Activated T-helper 17 cell treated with anti-CD3 and anti-CD28 coated beads, Interleukin-2, amount 50 U/mL, for 72 hours (primary cell): Measurements from ENCODE around the gene MOB3A. TPM values are rescaled to one million over a fixed set of nuclear protein-coding genes. Genes with fewer than 3 reads are reported as not detected.

Experiments
- ATAC-seq: fragments of 150-1000 bp; cut with Tn5 transposase; replicated peaks from 2 replicates; pipeline ENCODE4 v1.10.0; 2021; ENCODE audit warnings: mild to moderate bottlenecking, moderate library complexity
- H3K27ac Mint-ChIP-seq: one replicate; pipeline ENCODE4 v1.8.0; 2022; ENCODE audit warnings: mixed read lengths
- H3K27me3 Mint-ChIP-seq: one replicate; pipeline ENCODE4 v1.8.0; 2022; ENCODE audit warnings: mixed read lengths
- H3K36me3 Mint-ChIP-seq: one replicate; pipeline ENCODE4 v1.8.0; 2022; ENCODE audit warnings: low read depth, mild to moderate bottlenecking, mixed read lengths
- H3K4me1 Mint-ChIP-seq: one replicate; pipeline ENCODE4 v1.8.0; 2022; ENCODE audit warnings: mixed read lengths
- H3K4me3 Mint-ChIP-seq: one replicate; pipeline ENCODE4 v1.8.0; 2022; ENCODE audit warnings: mild to moderate bottlenecking, mixed read lengths
- H3K9me3 Mint-ChIP-seq: one replicate; pipeline ENCODE4 v1.8.0; 2022; ENCODE audit warnings: mixed read lengths
- total RNA-seq, 2 donors: library from RNA; stranded (reverse); gene quantifications; one replicate each; pipeline ENCODE4 v1.2.3, GENCODE V29; 2022

The MOB3A gene
- total RNA-seq, 2 donors from 2014 or later: 271 to 387 TPM

DNA sequence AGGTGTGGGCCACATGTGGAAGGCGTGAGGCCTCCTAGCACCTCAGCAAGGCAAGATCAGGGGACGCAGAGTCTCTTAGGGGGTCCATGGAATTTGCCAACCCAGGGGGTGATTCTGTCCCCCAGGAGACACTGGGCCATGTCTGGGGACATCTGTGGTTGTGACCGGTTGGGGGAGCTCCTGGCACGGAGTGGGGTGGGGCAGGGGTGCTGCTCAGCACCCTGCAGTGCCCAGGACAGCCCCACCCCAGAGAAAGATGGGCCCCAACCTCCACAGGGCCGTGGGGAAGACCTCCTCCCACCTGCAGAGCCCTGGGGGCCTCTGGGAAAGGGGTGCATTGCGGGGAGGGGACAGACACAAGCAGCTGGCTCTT lies 49.1 kb downstream of the MOB3A start:
- no peak for ATAC-seq
- peaks cover 81% of the 10 kb centered on the region for H3K36me3 Mint-ChIP-seq
- H3K27ac Mint-ChIP-seq: peak overlapping the region; percentile 41
- no peaks in the 10 kb centered on the region for H3K27me3 Mint-ChIP-seq
- peak overlapping the region; percentile 75 for H3K4me3 Mint-ChIP-seq
- no peaks in the 10 kb centered on the region for H3K9me3 Mint-ChIP-seq
- H3K4me1 Mint-ChIP-seq: no peaks in the 10 kb centered on the region

DNA sequence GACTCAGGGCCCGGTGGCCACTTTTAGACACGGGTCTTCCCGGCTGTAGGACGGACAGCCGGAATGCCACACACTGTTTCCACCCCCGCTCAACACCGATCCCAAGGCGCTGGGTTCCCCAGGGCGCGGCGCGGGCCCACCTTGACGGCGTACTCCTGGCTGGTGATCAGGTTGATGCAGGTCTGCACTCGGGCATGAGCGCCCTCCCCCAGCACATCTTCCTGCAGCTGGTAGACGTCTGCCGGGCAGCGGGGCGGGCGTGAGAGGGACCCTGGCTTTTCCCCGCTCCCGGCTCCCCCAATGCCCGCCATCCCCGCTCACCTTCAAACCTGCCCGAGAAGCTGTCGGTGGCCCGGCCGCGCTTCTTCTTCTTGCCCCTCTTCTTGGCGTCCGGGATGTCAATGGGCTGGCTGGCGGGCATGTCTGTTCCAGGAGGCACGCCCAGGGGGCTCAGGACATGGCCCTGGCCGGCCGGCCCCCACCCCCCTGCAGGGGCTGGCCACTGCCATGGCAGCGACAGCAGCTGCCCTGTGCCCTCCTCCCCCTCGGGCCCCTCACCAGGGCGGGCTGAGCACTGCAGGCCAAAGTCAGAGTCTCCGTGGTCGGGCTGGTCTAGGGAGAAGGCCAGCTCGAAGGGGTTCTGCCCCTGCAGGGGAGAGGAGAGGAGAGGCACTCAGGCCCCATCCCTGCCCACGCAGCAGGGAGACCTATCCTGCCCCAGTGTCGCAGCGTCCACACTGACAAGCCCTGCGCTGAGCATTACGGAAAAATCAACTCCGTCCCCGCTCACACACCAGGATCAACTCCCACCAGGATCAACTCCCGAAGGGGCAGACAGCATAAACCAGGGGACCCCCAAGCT lies 49.8 kb downstream of the MOB3A start:
- Mint-ChIP-seq H3K27ac (no peak overlapping the region), H3K36me3 (peaks cover 80% of the 10 kb centered on the region), H3K9me3 (no peaks in the 10 kb centered on the region), H3K4me1 (no peaks in the 10 kb centered on the region), H3K27me3 (no peaks in the 10 kb centered on the region), H3K4me3 (peak overlapping the region; percentile 75)
- no peak for ATAC-seq

DNA sequence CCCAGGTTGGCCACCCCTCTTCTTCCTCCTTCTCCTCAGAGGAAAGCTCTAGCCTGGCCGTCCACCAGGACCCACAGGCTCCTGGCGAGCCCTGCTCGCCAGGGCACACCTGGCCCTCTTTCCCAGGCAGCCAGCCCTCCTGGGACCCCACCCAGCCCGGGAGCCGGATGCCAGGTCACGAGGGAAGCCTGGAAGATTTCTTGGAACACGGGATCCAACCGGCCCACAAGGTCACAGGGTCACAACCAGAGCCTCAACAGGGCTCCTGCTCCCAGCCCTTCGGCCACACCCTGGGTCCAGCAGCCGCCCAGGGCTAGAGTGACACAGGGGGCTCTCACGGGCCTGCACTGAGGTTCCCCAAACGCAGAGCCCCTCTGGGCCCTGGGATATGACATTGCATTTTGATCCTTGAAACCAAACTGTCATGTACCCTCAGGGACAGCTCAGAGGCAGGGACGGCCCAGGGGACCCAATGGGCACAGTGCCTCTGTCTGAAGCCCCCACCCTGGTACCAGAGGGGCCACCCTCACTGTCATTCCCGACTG lies 50.6 kb downstream of the MOB3A start:
- peak overlapping the region; percentile 45 for H3K4me3 Mint-ChIP-seq
- H3K9me3 Mint-ChIP-seq: no peaks in the 10 kb centered on the region
- no peaks in the 10 kb centered on the region for H3K4me1 Mint-ChIP-seq
- no peaks in the 10 kb centered on the region for H3K27me3 Mint-ChIP-seq
- ATAC-seq: no peak
- H3K27ac Mint-ChIP-seq: no peak overlapping the region
- H3K36me3 Mint-ChIP-seq: peaks cover 83% of the 10 kb centered on the region

DNA sequence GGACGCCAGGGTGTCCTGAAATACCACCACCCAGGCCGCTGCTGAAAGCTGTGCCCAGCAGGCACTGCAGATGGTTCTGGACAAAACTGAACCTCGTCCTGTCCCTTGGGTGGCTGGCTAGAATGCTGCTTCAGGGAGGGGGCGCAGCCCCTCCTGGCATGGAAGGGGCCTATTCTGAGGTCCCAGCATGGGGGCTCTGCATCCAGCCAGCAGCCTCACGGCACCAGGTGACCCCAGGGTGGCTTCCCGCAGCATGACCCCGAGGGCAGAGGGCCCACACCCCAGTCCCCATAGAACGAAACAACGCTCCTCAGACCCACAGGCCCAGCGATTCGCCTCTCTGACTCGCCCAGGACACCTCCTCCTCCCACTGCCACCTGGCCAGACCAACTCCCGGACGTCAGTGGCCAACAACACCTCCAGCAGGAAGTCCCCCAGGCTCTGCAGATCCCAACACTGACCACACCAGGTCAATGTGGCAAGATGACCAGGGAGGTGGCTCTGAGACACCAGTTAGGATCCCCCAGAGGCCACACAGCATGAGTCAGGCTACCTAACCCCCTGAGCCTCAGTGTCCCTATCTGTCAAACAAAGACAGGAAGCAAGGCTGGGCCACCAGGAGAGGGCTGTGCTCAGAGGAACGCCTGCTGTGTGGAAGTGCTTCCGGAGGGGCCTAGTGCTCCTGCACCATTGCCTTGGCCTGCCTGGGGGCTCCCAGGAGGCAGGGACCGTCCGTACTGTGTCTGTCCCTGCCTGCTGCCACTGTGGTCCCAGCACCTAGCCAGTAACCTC lies 51.2 kb downstream of the MOB3A start:
- H3K27me3 Mint-ChIP-seq: no peaks in the 10 kb centered on the region
- H3K4me3 Mint-ChIP-seq: peak overlapping the region; percentile 45
- no peak overlapping the region for H3K27ac Mint-ChIP-seq
- ATAC-seq: no peak
- no peaks in the 10 kb centered on the region for H3K4me1 Mint-ChIP-seq
- H3K9me3 Mint-ChIP-seq: no peaks in the 10 kb centered on the region
- peaks cover 84% of the 10 kb centered on the region for H3K36me3 Mint-ChIP-seq

DNA sequence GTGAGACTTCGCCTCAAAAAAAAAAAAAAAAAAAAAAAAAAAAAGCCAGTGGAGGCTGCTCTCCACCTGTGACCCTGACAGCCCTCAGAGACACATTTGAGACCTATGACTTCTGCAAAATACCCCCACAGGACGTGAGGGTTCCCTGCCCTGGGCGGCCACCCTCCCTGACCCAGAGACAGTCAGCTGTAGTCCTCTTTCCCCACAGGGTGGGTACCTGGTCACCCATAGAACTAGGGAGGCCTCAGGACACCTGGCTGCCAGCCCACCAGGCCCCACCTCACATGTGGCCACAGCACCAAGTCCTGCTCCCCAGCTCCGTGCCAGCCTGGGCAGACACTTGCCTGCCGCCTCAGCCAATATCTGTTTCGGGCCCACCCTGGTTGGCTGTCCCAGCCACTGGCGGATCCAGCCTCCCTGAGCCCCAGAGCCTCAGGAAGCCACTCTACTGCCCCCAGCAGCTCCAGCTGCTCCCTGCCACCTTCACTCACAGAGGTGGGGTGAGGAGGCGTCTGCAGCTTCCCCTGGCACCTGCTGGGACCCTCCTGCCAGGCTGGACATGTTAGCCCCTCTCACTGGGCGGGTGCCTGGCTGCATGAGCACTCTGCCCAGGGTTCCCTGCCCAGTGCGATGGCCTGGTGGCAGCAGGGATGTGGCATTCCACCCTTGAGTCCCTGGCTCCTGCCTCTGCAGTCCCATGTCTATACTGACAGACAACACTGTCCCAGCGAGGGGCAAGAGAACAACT lies 52.0 kb downstream of the MOB3A start:
- peak overlapping the region; percentile 64 for H3K4me3 Mint-ChIP-seq
- H3K9me3 Mint-ChIP-seq: no peaks in the 10 kb centered on the region
- H3K36me3 Mint-ChIP-seq: peaks cover 82% of the 10 kb centered on the region
- no peak overlapping the region for H3K27ac Mint-ChIP-seq
- no peaks in the 10 kb centered on the region for H3K27me3 Mint-ChIP-seq
- H3K4me1 Mint-ChIP-seq: no peaks in the 10 kb centered on the region
- ATAC-seq: no peak

DNA sequence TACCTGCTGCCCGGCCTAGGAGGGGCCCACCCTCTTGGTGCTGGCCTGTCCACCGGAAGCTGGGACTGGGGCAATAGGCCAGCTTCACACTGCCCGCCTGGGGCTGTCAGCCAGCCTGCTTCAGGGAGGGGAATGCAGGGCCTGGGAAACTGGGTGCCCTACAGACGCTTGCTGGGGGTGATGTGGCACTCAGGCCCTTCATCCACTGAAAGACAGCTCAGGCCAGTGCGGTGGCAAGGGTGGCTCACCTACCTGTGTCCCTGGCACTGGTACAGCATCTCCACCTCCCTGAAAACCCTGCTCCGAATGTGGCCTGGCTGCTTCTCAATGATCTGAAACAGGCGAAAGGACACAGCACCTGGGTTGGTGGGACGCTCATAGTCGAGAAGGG lies 52.9 kb downstream of the MOB3A start:
- no peaks in the 10 kb centered on the region for H3K9me3 Mint-ChIP-seq
- peak overlapping the region; percentile 50 for H3K27ac Mint-ChIP-seq
- H3K4me3 Mint-ChIP-seq: peak overlapping the region; percentile 64
- no peaks in the 10 kb centered on the region for H3K4me1 Mint-ChIP-seq
- no peak for ATAC-seq
- peaks cover 76% of the 10 kb centered on the region for H3K36me3 Mint-ChIP-seq
- no peaks in the 10 kb centered on the region for H3K27me3 Mint-ChIP-seq

DNA sequence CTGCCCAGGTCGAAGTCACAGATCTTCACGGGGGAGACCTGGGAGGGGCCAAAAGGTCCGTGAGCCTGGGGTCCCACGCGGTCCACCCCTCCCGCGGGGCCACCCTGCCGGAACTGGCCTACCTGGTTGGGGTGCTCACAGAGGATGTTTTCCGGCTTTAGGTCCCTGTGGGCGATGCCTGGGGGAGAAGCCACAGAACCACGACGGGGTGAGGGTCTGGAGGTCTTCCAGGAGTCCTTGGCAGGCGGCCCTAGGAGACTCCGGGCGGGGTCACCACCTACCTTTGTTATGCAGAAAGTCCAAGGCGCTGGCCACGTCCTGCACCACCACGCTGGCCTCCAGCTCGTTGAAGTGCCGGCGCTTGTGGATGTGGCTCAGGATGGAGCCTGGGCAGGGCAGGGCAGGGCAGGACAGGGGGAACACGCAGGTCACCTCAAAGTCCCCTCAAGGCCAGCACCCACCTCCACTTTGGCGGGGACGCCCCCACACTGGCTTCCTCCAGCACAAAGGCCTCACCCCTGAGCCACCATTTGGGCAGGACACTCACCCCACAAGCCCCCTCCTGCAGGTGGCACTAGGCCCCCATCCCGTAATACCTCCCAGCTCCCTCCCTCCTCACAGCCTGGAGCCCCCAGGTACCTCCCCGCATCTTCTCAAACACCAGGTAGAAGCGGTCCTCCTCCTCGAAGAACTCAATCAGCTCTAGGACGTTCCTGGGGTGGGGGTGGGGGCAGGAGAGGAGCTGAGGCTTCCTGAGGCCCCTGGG lies 53.5 kb downstream of the MOB3A start:
- no peaks in the 10 kb centered on the region for H3K4me1 Mint-ChIP-seq
- ATAC-seq: peak; percentile 0
- no peaks in the 10 kb centered on the region for H3K9me3 Mint-ChIP-seq
- no peaks in the 10 kb centered on the region for H3K27me3 Mint-ChIP-seq
- H3K27ac Mint-ChIP-seq: no peak overlapping the region
- peak overlapping the region; percentile 64 for H3K4me3 Mint-ChIP-seq
- H3K36me3 Mint-ChIP-seq: peaks cover 75% of the 10 kb centered on the region

DNA sequence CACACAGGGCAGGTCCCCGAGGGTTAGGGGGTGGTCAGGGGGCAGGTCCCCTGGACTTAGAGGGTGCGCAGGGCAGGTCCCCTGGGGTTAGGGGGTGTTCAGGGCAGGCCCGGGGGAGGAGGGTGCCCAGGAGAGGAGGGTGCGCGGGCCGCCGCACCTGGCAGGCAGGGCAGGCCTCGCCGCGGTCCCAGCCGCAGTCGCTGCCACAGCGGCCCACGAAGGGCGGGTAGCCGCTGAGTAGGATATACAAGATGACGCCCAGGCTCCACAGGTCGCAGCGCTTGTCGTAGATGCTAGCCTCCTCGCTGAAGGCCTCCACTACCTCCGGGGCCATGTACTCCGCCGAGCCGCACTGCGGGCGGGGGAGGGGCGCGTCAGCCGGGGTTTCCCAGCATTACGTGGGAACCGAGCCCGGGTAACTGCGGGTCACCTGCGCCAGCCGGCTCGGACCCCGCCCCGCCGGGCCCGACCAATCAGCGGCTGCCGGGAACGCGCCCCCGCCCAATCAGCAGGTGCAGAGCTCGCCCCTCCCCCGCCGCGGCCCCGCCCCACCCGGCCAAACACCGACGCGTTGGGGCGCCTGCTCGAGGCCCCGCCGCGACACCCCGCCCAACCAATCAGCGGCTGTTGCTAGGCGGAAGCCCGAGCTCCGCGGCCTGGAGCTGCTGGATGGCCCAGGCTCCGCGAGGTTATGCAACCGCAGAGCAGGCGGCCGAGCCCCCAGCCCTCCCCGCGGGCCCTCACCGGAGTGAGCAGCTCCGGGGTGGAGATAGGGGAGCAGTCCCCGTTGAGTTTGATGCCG lies 54.2 kb downstream of the MOB3A start:
- Mint-ChIP-seq H3K9me3 (no peaks in the 10 kb centered on the region), H3K27me3 (no peaks in the 10 kb centered on the region), H3K4me1 (no peaks in the 10 kb centered on the region), H3K4me3 (peak overlapping the region; percentile 66), H3K36me3 (peaks cover 69% of the 10 kb centered on the region), H3K27ac (peak overlapping the region; percentile 63)
- ATAC-seq: peak; percentile 88

DNA sequence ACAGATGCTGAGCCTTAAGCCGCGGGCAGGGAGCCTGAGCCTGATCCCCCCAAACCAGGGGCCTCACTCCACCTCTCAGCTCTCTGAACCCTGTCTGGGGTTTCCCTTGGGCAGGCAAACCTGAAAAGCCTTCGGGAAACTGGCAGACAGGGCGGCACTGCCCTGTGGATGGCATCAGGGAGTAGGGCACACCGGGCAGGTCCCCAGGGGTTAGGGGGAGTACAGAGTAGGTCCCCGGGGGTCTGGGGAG lies 54.8 kb downstream of the MOB3A start:
- Mint-ChIP-seq H3K27ac (peak overlapping the region; percentile 63), H3K4me3 (peak overlapping the region; percentile 66)

DNA sequence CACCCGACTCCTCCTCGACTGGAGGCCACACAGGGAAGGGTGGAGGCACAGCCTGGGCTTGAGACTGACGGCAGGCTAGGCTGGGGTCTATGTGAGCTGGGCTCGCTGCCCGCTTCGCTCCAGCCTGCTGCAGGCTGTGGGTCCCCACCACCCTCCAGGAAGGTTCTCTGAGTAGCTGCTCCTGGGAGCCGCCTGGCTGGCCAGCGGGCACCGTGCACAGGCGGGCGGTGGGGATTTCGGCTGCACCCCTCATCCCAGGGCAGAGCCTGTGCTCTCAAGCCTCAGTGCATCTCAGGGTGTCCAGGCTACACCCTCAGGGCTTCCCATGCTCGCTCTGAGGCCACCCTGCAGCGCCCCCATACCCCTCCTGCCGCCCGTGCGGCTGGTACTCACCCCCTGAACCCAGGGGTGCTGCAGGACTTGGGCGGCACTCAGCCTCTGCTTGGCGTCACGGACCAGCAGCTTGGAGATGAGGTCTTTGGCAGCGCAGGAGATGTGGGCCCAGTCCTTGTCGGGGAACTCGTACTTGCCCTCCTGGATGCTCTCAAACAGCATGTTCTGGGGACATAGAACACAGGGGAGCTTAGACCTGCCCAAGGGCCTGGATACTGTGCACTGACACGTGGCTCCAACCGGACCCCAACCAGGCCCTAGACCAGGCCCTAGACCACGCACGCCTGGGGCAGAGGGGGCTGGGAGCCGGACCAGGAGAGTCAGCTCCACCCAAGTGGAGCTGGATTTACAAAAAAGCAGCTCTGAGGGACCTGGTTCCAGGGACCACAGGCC lies 55.3 kb downstream of the MOB3A start:
- H3K27me3 Mint-ChIP-seq: no peaks in the 10 kb centered on the region
- no peak for ATAC-seq
- no peaks in the 10 kb centered on the region for H3K9me3 Mint-ChIP-seq
- H3K4me3 Mint-ChIP-seq: peak overlapping the region; percentile 66
- H3K27ac Mint-ChIP-seq: peak overlapping the region; percentile 63
- H3K36me3 Mint-ChIP-seq: peaks cover 61% of the 10 kb centered on the region
- H3K4me1 Mint-ChIP-seq: no peaks in the 10 kb centered on the region

More for the DNA sequence above, 54.8 kb downstream of the MOB3A start:
- ATAC-seq: no peak
- no peaks in the 10 kb centered on the region for H3K27me3 Mint-ChIP-seq
- peaks cover 66% of the 10 kb centered on the region for H3K36me3 Mint-ChIP-seq
- no peaks in the 10 kb centered on the region for H3K9me3 Mint-ChIP-seq
- no peaks in the 10 kb centered on the region for H3K4me1 Mint-ChIP-seq

DNA sequence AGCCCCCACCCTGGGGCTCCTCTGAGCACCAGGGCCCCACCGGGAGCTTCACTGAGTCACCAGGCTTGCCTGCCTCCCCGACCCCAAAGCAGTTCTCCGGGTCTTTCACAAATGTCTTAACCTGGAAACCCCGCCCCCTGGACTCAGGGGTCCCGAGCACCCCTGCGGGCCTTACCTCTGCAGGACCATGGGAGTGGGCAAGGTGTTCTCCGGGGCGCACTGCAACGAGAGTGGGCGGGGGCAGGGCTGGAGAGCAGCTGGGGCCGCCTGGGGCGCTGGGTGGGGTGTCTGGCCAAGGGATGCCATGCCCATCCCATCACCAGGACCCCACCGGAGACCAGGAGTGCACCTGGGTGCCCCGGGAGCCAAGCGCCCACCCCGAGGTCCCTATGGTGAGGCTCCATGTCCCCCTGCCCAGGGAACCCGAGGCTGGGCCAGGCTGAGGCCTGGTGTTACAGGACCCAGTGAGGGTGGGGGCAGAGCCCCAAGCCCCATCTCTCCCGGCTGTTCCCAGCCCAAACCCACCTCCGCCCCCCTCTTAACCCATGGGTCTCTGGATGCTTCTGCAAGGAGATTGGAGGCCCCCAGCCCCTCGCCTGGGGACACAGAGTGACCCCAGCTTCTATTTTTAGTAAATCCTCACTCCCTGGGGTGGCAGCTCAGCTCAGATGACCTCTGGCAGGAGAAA lies 56.0 kb downstream of the MOB3A start:
- H3K27ac Mint-ChIP-seq: no peak overlapping the region
- peaks cover 59% of the 10 kb centered on the region for H3K36me3 Mint-ChIP-seq
- H3K27me3 Mint-ChIP-seq: no peaks in the 10 kb centered on the region
- no peaks in the 10 kb centered on the region for H3K9me3 Mint-ChIP-seq
- H3K4me3 Mint-ChIP-seq: no peak overlapping the region
- peaks cover 3% of the 10 kb centered on the region for H3K4me1 Mint-ChIP-seq
- ATAC-seq: no peak
